ENCODE data around the gene FAM131A. TPM values are rescaled to one million over a fixed set of nuclear protein-coding genes. Genes with fewer than 3 reads are reported as not detected.

The FAM131A gene
- total RNA-seq, 1 experiment from 2014 or later: 23.0 TPM

GRCh38 chr3:184372296-184372821 lies 35.0 kb downstream of the FAM131A start:
- H3K27me3 Mint-ChIP-seq (ENCODE audit: low read depth): peaks cover 5% of the 10 kb centered on the region
- peaks cover 59% of the 10 kb centered on the region for H3K4me1 Mint-ChIP-seq
- ATAC-seq (no peak), DNase-seq (ENCODE audit: low spot score) (no peak)
- no peak overlapping the region for H3K27ac Mint-ChIP-seq
- TF ChIP-seq ZNF425 (CRISPR knock-in tag; conservative IDR thresholded peaks at IDR 0.05) (no peak), SP1 (CRISPR knock-in tag; conservative IDR thresholded peaks at IDR 0.05) (no peak), ATF6 (CRISPR knock-in tag; IDR thresholded peaks at IDR 0.05) (no peak), OVOL2 (CRISPR knock-in tag; IDR thresholded peaks at IDR 0.05; ENCODE audit: borderline replicate concordance) (no peak), MAX (CRISPR knock-in tag; IDR thresholded peaks at IDR 0.05) (no peak), NFATC4 (CRISPR knock-in tag; IDR thresholded peaks at IDR 0.05) (no peak), ZNF232 (CRISPR knock-in tag; IDR thresholded peaks at IDR 0.05) (no peak), ELF4 (CRISPR knock-in tag; IDR thresholded peaks at IDR 0.05; ENCODE audit: low read depth) (no peak), ARID4B (CRISPR knock-in tag; IDR thresholded peaks at IDR 0.05; ENCODE audit: borderline replicate concordance) (no peak), ZNF281 (CRISPR knock-in tag; IDR thresholded peaks at IDR 0.05) (no peak), ZNF396 (CRISPR knock-in tag; IDR thresholded peaks at IDR 0.05; ENCODE audit: borderline replicate concordance) (no peak), ZNF423 (CRISPR knock-in tag; IDR thresholded peaks at IDR 0.05) (no peak), ETV6 (CRISPR knock-in tag; IDR thresholded peaks at IDR 0.05) (no peak), SMAD4 (CRISPR knock-in tag; IDR thresholded peaks at IDR 0.05) (no peak), USF1 (CRISPR knock-in tag; IDR thresholded peaks at IDR 0.05) (no peak), JAZF1 (CRISPR knock-in tag; IDR thresholded peaks at IDR 0.05) (no peak), PRRX2 (CRISPR knock-in tag; IDR thresholded peaks at IDR 0.05) (no peak)
- H3K9me3 Mint-ChIP-seq: no peaks in the 10 kb centered on the region
- POLR2A ChIA-PET: interaction anchor here (0.7 to 1.3 kb wide), 2 partner anchors 9 to 10 kb away, joined by 3 to 9 read pairs; partner anchors contain the start of genes CLCN2 and POLR2H
- CTCF ChIA-PET: interaction anchor here (0.6 to 4.8 kb wide), 39 partner anchors 9 to 477 kb away, joined by 3 to 183 read pairs (median 11); partner anchors contain the start of genes CHRD, EPHB3 and FAM131A
- H3K4me3 Mint-ChIP-seq: no peak overlapping the region
- peaks cover 24% of the 10 kb centered on the region for H3K36me3 Mint-ChIP-seq

Data from WTC11 (cell line).